ENCODE results near the gene HHAT.

The HHAT gene

GRCh38 chr1:210482945-210483617, 154.4 kb downstream of the HHAT start:
- DNase-seq (ENCODE audit: low read depth in 3 of 3) = no peak

GRCh38 chr1:210483821-210484220, 155.1 kb downstream of the HHAT start:
- no peak for DNase-seq (ENCODE audit: low read depth in 3 of 3)

GRCh38 chr1:210487021-210487420, 158.3 kb downstream of the HHAT start:
- DNase-seq (ENCODE audit: low read depth in 3 of 3) = no peak

- no peak for DNase-seq (ENCODE audit: low read depth in 3 of 3)
These were observed 160.8 kb downstream of the HHAT start for GRCh38 chr1:210489491-210489890.

GRCh38 chr1:210490781-210491180, 162.1 kb downstream of the HHAT start:
- no peak for DNase-seq (ENCODE audit: low read depth in 3 of 3)

GRCh38 chr1:210496063-210496462, 167.4 kb downstream of the HHAT start:
- DNase-seq (ENCODE audit: low read depth in 3 of 3) = no peak

GRCh38 chr1:210499956-210500355, 171.3 kb downstream of the HHAT start:
- DNase-seq (ENCODE audit: low read depth in 3 of 3) = no peak

- DNase-seq (ENCODE audit: low read depth in 3 of 3) = no peak
These were observed 172.1 kb downstream of the HHAT start for GRCh38 chr1:210500831-210501230.

GRCh38 chr1:210504286-210504685, 175.6 kb downstream of the HHAT start:
- no peak for DNase-seq (ENCODE audit: low read depth in 3 of 3)

GRCh38 chr1:210505601-210506496, 177.1 kb downstream of the HHAT start:
- no peak for DNase-seq (ENCODE audit: low read depth in 3 of 3)

GRCh38 chr1:210506689-210507088, 178.0 kb downstream of the HHAT start:
- no peak for DNase-seq (ENCODE audit: low read depth in 3 of 3)

GRCh38 chr1:210516092-210516656, 187.5 kb downstream of the HHAT start:
- DNase-seq (ENCODE audit: low read depth in 3 of 3) = no peak

GRCh38 chr1:210516697-210517459, 188.2 kb downstream of the HHAT start:
- DNase-seq (ENCODE audit: low read depth in 3 of 3) = no peak

- no peak for DNase-seq (ENCODE audit: low read depth in 3 of 3)
These were observed 195.1 kb downstream of the HHAT start for GRCh38 chr1:210523830-210524229.

- DNase-seq (ENCODE audit: low read depth in 3 of 3) = no peak
These were observed 197.2 kb downstream of the HHAT start for GRCh38 chr1:210525716-210526454.

GRCh38 chr1:210527091-210527490, 198.4 kb downstream of the HHAT start:
- DNase-seq (ENCODE audit: low read depth in 3 of 3) = no peak

GRCh38 chr1:210531475-210532222, 202.9 kb downstream of the HHAT start:
- no peak for DNase-seq (ENCODE audit: low read depth in 3 of 3)

- no peak for DNase-seq (ENCODE audit: low read depth in 3 of 3)
These were observed 203.5 kb downstream of the HHAT start for GRCh38 chr1:210532223-210532598.

GRCh38 chr1:210535761-210536160, 207.1 kb downstream of the HHAT start:
- no peak for DNase-seq (ENCODE audit: low read depth in 3 of 3)

GRCh38 chr1:210536254-210536961, 207.7 kb downstream of the HHAT start:
- DNase-seq (ENCODE audit: low read depth in 3 of 3) = no peak
